BJ (cell line): Measurements from ENCODE around the gene PKD2L2. TPM values are rescaled to one million over a fixed set of nuclear protein-coding genes. Genes with fewer than 3 reads are reported as not detected.
"Not testable (repeated sequence)": the region's sequence is repeated elsewhere in the genome, so short reads cannot be mapped to it uniquely, and the experiment has no call there.

Experiments used
- CTCF ChIA-PET: fragments of 350-600 bp; formaldehyde crosslinking; extraction: SDS; loops from one replicate; lab custom pipeline; 2021; ENCODE audit warnings: antibody characterized with exemption, inconsistent platforms; lab: Yijun Ruan, JAX
- POLR2A ChIA-PET: fragments of 300-600 bp; sonication (Branson Sonifier 250); formaldehyde crosslinking; extraction: SDS; loops from one replicate; lab custom pipeline; 2021; ENCODE audit warnings: antibody characterized with exemption; lab: Charles Lee
- DNase-seq: peaks from one replicate; pipeline ENCODE4 v3.0.0-alpha.2; 2011; ENCODE audit warnings: low read depth
- H3K27me3 ChIP-seq: 2 replicates; pipeline ENCODE4 v1.6.0; 2011; ENCODE audit warnings: low read length; ENCODE audit not compliant: control insufficient read depth, insufficient read depth
- H3K36me3 ChIP-seq: 2 replicates; pipeline ENCODE4 v1.5.1; 2011; ENCODE audit warnings: low read length; ENCODE audit not compliant: control insufficient read depth, insufficient read depth
- H3K4me3 ChIP-seq: 2 replicates; pipeline ENCODE4 v1.5.1; 2011; ENCODE audit warnings: low read depth, mild to moderate bottlenecking, control low read depth, low read length
- polyA plus RNA-seq: library from polyadenylated mRNA; depleted of rRNA; stranded (reverse); fragments of >200 nt; gene quantifications from 2 replicates; pipeline ENCODE4 v1.2.3, GENCODE V29; 2011
- TF ChIP-seq, protein P1 (sequence below): IDR thresholded peaks from 2 replicates; pipeline ENCODE4 v1.5.1; 2011; ENCODE audit warnings: low read depth, mild to moderate bottlenecking, control low read depth, inconsistent platforms, low read length, moderate library complexity; ENCODE audit not compliant: insufficient read depth

Gene PKD2L2
- polyA plus RNA-seq, 1 experiment, result not detected

DNA sequence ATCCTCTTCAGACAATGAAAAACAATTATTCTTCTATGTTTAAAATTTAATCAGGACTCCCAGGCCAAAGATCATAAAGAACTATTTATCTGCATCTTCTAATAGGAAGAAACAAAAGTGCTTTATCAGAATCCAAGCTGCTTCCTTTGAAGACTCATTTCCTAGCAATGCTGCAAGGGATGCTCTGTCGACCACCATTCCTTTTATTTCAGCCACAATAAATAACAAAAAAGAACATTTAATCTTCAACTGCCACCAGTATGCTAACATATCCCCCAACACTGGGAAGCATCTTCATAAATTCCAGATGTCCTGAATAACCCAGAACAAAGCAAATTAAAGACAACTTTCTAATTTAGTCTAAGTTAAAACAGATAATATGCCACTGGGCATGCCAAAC lies 68.7 kb downstream of the PKD2L2 start:
- no peaks in the 10 kb centered on the region for H3K27me3 ChIP-seq
- ChIA-PET CTCF (no interaction called here), POLR2A (no interaction called here)
- no peak overlapping the region for H3K4me3 ChIP-seq
- DNase-seq, result no peak
- H3K36me3 ChIP-seq, result 0 out of 2 replicates have a peak, but pooled peaks cover 1% of the 10 kb centered on the region
- TF ChIP-seq, protein P1, sequence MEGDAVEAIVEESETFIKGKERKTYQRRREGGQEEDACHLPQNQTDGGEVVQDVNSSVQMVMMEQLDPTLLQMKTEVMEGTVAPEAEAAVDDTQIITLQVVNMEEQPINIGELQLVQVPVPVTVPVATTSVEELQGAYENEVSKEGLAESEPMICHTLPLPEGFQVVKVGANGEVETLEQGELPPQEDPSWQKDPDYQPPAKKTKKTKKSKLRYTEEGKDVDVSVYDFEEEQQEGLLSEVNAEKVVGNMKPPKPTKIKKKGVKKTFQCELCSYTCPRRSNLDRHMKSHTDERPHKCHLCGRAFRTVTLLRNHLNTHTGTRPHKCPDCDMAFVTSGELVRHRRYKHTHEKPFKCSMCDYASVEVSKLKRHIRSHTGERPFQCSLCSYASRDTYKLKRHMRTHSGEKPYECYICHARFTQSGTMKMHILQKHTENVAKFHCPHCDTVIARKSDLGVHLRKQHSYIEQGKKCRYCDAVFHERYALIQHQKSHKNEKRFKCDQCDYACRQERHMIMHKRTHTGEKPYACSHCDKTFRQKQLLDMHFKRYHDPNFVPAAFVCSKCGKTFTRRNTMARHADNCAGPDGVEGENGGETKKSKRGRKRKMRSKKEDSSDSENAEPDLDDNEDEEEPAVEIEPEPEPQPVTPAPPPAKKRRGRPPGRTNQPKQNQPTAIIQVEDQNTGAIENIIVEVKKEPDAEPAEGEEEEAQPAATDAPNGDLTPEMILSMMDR, result no peak

DNA sequence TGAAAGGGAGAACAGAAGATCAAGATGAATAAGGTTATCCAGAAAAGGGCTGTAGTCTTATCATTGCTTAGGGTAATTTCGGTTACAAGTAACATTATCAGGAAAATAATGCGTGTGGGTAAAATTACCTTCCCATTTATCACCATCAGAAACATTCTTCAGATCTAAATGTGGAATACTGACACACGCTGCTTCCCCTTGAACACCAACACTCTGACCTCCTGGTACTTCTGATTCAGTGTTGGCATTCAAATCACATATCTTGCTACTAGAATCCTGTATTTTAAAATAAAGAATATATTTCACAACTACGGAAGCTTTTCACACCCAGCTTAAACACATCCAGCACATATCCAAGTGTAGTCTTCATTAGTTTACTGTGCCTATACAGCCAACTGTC lies 70.2 kb downstream of the PKD2L2 start:
- DNase-seq, result no peak
- Histone ChIP-seq H3K27me3 (no peaks in the 10 kb centered on the region), H3K4me3 (no peak overlapping the region), H3K36me3 (peaks cover 1% of the 10 kb centered on the region; the same call in 1 of the 2 replicates)
- ChIA-PET POLR2A (no interaction called here), CTCF (no interaction called here)
- TF ChIP-seq, protein P1, result no peak

DNA sequence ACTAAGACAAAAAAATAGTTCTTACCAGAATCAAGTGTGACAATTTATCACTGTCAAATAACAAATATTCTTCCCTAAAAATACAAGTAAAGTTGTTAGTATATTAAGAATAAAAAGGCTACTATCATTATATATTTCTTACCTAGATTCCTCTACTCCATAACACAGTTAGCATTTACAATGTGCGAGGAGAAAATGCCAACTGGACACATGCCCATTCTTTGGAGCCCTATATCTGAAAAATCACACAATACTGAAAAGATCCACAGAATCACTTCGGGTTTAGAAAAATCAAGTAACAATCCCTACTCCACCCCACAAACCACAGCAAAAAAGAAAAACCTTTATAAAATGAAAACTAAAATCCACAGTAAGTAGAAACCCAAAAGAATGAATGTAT lies 70.9 kb downstream of the PKD2L2 start:
- ChIA-PET CTCF (no interaction called here), POLR2A (no interaction called here)
- Histone ChIP-seq H3K36me3 (peaks cover 1% of the 10 kb centered on the region; the same call in 1 of the 2 replicates), H3K27me3 (no peaks in the 10 kb centered on the region), H3K4me3 (no peak overlapping the region)
- TF ChIP-seq, protein P1, result no peak
- no peak for DNase-seq

DNA sequence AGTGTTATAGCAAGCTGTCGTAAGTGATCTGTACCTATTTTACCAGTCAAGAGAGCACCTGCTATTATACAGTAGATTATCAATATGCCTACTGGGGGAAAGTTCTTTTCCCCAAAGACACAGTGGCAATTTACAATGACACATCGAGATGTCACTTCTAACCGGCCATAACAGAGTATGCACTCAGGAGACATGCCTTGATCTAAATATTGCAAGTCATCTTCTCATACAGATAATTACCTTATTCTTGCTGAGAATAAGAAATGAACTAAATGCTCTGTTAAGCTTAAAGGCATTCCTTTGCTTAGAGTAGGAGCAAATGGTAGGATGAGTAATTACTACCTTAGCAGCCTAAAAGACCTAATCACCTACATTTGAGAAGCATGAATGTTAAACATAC lies 71.6 kb downstream of the PKD2L2 start:
- ChIA-PET POLR2A (no interaction called here), CTCF (no interaction called here)
- TF ChIP-seq, protein P1, result no peak

DNA sequence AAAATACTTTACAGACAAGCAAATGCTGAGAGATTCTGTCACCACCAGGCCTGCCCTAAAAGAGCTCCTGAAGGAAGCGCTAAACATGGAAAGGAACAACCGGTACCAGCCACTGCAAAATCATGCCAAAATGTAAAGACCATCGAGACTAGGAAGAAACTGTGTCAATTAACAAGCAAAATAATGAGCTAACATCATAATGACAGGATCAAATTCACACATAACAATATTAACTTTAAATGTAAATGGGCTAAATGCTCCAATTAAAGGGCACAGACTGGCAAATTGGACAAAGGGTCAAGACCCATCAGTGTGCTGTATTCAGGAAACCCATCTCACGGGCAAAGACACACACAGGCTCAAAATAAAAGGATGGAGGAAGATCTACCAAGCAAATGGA lies 81.1 kb downstream of the PKD2L2 start:
- H3K36me3 ChIP-seq, H3K27me3 ChIP-seq, POLR2A ChIA-PET, CTCF ChIA-PET, DNase-seq, H3K4me3 ChIP-seq: not testable (repeated sequence)

More for the DNA sequence above, 71.6 kb downstream of the PKD2L2 start:
- H3K27me3 ChIP-seq, result no peaks in the 10 kb centered on the region
- H3K4me3 ChIP-seq, result no peak overlapping the region
- peaks cover 1% of the 10 kb centered on the region; the same call in 1 of the 2 replicates for H3K36me3 ChIP-seq
- no peak for DNase-seq

DNA sequence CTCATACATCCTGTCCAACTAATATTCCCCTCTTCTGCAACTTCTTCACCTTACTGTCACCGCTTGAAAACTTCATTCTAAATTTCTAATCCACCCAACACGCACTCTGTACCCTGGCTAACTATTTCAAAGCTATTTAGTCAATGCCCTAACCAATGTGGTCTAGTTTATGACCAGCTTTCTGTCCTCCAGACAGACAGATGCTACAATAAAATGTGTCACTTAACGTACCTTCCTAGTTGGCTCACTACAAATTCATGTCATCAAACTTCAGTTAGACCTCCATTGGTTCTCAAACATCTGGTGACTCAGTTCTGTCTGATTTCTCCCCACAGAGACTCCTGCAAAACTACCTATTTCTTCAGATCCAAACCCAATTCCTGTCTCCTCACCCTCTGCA lies 86.0 kb downstream of the PKD2L2 start:
- ChIA-PET CTCF (no interaction called here), POLR2A (no interaction called here)
- TF ChIP-seq, protein P1, result no peak
- H3K36me3 ChIP-seq, result no peaks in the 10 kb centered on the region
- H3K27me3 ChIP-seq, result no peaks in the 10 kb centered on the region
- DNase-seq, result no peak
- H3K4me3 ChIP-seq, result no peak overlapping the region
